WTC11 (cell line): Measurements from ENCODE around the gene PKLR. TPM values are rescaled to one million over a fixed set of nuclear protein-coding genes. Genes with fewer than 3 reads are reported as not detected.

Experiments
- ATAC-seq: fragments of 200-7000 bp; cut with Tn5 transposase; 2 replicates; pipeline ENCODE4 v1.10.0; 2021; ENCODE audit warnings: mild to moderate bottlenecking, moderate library complexity
- CTCF ChIA-PET: fragments of 300-600 bp; sonication (Branson Sonifier 250); formaldehyde crosslinking; loops from one replicate; lab custom pipeline; 2021; ENCODE audit warnings: antibody characterized with exemption; lab: Charles Lee
- POLR2A ChIA-PET: fragments of 350-600 bp; sonication (Branson Sonifier 250); formaldehyde crosslinking; loops from one replicate; lab custom pipeline; 2021; ENCODE audit warnings: antibody characterized with exemption; lab: Charles Lee
- DNase-seq: peaks from one replicate; pipeline ENCODE4 v3.0.0; 2021; ENCODE audit warnings: low spot score
- H3K27ac Mint-ChIP-seq: 2 replicates; pipeline ENCODE4 v1.8.0; 2021; ENCODE audit warnings: mixed read lengths
- H3K27me3 Mint-ChIP-seq: 2 replicates; pipeline ENCODE4 v1.8.0; 2021; ENCODE audit warnings: low read depth, mild to moderate bottlenecking, moderate library complexity, mixed read lengths
- H3K36me3 Mint-ChIP-seq: 2 replicates; pipeline ENCODE4 v1.8.0; 2021; ENCODE audit warnings: mixed read lengths
- H3K4me1 Mint-ChIP-seq: 2 replicates; pipeline ENCODE4 v1.8.0; 2022; ENCODE audit warnings: mixed read lengths
- H3K4me3 Mint-ChIP-seq: 2 replicates; pipeline ENCODE4 v1.8.0; 2021; ENCODE audit warnings: mild to moderate bottlenecking, moderate library complexity, mixed read lengths
- H3K9me3 Mint-ChIP-seq: 2 replicates; pipeline ENCODE4 v1.8.0; 2021; ENCODE audit warnings: mixed read lengths
- AFF4 ChIP-seq: sonication (generic); formaldehyde crosslinking; IDR thresholded peaks from 2 replicates; pipeline ENCODE4 v1.8.1; 2023; ENCODE audit warnings: mild to moderate bottlenecking, missing genetic modification reagents, borderline replicate concordance
- ARID4B ChIP-seq: sonication (generic); formaldehyde crosslinking; IDR thresholded peaks from 2 replicates; pipeline ENCODE4 v1.8.0; 2023; ENCODE audit warnings: missing genetic modification reagents, mild to moderate bottlenecking, borderline replicate concordance
- CDX4 ChIP-seq: fragments of 250-450 bp; sonication (Bioruptor Pico); IDR thresholded peaks from 2 replicates; pipeline ENCODE4 v1.9.0; 2021; ENCODE audit warnings: moderate library complexity, mild to moderate bottlenecking, inconsistent platforms, borderline replicate concordance
- CREB1 ChIP-seq: sonication (generic); formaldehyde crosslinking; IDR thresholded peaks from 2 replicates; pipeline ENCODE4 v1.8.0; 2023; ENCODE audit warnings: mild to moderate bottlenecking, missing genetic modification reagents
- EMX1 ChIP-seq: fragments of 250-450 bp; sonication (Bioruptor Pico); IDR thresholded peaks from 2 replicates; pipeline ENCODE4 v1.8.0; 2021; ENCODE audit warnings: mild to moderate bottlenecking
- ESRRA ChIP-seq: sonication (generic); formaldehyde crosslinking; IDR thresholded peaks from 2 replicates; pipeline ENCODE4 v1.8.1; 2022; ENCODE audit warnings: mild to moderate bottlenecking, missing genetic modification reagents, borderline replicate concordance
- FOXJ3 ChIP-seq: sonication (generic); formaldehyde crosslinking; IDR thresholded peaks from 2 replicates; pipeline ENCODE4 v1.9.0; 2021; ENCODE audit warnings: missing genetic modification reagents, mild to moderate bottlenecking, borderline replicate concordance
- JAZF1 ChIP-seq: fragments of 250-450 bp; sonication (Bioruptor Pico); IDR thresholded peaks from 2 replicates; pipeline ENCODE4 v1.9.0; 2021; ENCODE audit warnings: moderate library complexity, mild to moderate bottlenecking, inconsistent platforms
- MLX ChIP-seq: sonication (generic); formaldehyde crosslinking; IDR thresholded peaks from 2 replicates; pipeline ENCODE4 v1.8.1; 2023; ENCODE audit warnings: mild to moderate bottlenecking, missing genetic modification reagents, moderate library complexity
- NFATC4 ChIP-seq: fragments of 250-450 bp; sonication (Bioruptor Pico); IDR thresholded peaks from 2 replicates; pipeline ENCODE4 v1.9.0; 2021; ENCODE audit warnings: mild to moderate bottlenecking
- NR1H2 ChIP-seq: sonication (generic); formaldehyde crosslinking; IDR thresholded peaks from 2 replicates; pipeline ENCODE4 v1.9.0; 2021; ENCODE audit warnings: mild to moderate bottlenecking, moderate library complexity, missing genetic modification reagents
- NR2C2 ChIP-seq: sonication (generic); formaldehyde crosslinking; IDR thresholded peaks from 2 replicates; pipeline ENCODE4 v1.8.0; 2022; ENCODE audit warnings: mild to moderate bottlenecking, missing genetic modification reagents
- PRRX2 ChIP-seq: fragments of 250-450 bp; sonication (Bioruptor Pico); IDR thresholded peaks from 2 replicates; pipeline ENCODE4 v1.8.0; 2021; ENCODE audit warnings: mild to moderate bottlenecking
- SMAD3 ChIP-seq: sonication (generic); formaldehyde crosslinking; IDR thresholded peaks from 2 replicates; pipeline ENCODE4 v1.8.0; 2022; ENCODE audit warnings: missing genetic modification reagents, mild to moderate bottlenecking, borderline replicate concordance
- SP1 ChIP-seq: sonication (generic); formaldehyde crosslinking; conservative IDR thresholded peaks from 2 replicates; pipeline ENCODE4 v1.8.1; 2022; ENCODE audit warnings: missing genetic modification reagents
- TEAD1 ChIP-seq: sonication (generic); formaldehyde crosslinking; IDR thresholded peaks from 2 replicates; pipeline ENCODE4 v1.8.0; 2022; ENCODE audit warnings: mild to moderate bottlenecking, missing genetic modification reagents
- TEAD4 ChIP-seq: sonication (generic); formaldehyde crosslinking; IDR thresholded peaks from 2 replicates; pipeline ENCODE4 v1.8.0; 2022; ENCODE audit warnings: mild to moderate bottlenecking, missing genetic modification reagents
- TP53 ChIP-seq: sonication (generic); formaldehyde crosslinking; IDR thresholded peaks from 2 replicates; pipeline ENCODE4 v1.8.1; 2023; ENCODE audit warnings: mild to moderate bottlenecking, missing genetic modification reagents
- USF1 ChIP-seq: sonication (generic); formaldehyde crosslinking; IDR thresholded peaks from 2 replicates; pipeline ENCODE4 v1.8.0; 2022; ENCODE audit warnings: mild to moderate bottlenecking, missing genetic modification reagents
- ZBTB43 ChIP-seq: sonication (generic); formaldehyde crosslinking; IDR thresholded peaks from 2 replicates; pipeline ENCODE4 v1.8.1; 2023; ENCODE audit warnings: mild to moderate bottlenecking, missing genetic modification reagents
- ZNF232 ChIP-seq: sonication (generic); formaldehyde crosslinking; IDR thresholded peaks from 2 replicates; pipeline ENCODE4 v1.8.0; 2022; ENCODE audit warnings: mild to moderate bottlenecking, missing genetic modification reagents
- ZNF396 ChIP-seq: fragments of 250-450 bp; sonication (Bioruptor Pico); IDR thresholded peaks from 2 replicates; pipeline ENCODE4 v1.8.0; 2021; ENCODE audit warnings: mild to moderate bottlenecking, moderate library complexity, borderline replicate concordance
- ZNF671 ChIP-seq: fragments of 250-450 bp; sonication (Bioruptor Pico); IDR thresholded peaks from 2 replicates; pipeline ENCODE4 v1.8.0; 2021; ENCODE audit warnings: mild to moderate bottlenecking
- total RNA-seq: library from RNA; stranded (reverse); gene quantifications from 3 replicates; pipeline ENCODE4 v1.2.3, GENCODE V29; 2021

The PKLR gene
- total RNA-seq, 1 experiment from 2014 or later, result 1.5 TPM

GRCh38 chr1:155261852-155262673, 39.2 kb downstream of the PKLR start, which contains the start of gene SCAMP3:
SCAMP3 (minus strand) TSS chr1:155262360; CDS start chr1:155262151, 209 bp downstream.
- peak within 1 kb of the TSS; percentile 97 for H3K27ac Mint-ChIP-seq
- ATAC-seq (peak; percentile 94), DNase-seq (peak; percentile 92)
- no peaks in the 10 kb centered on the region for H3K9me3 Mint-ChIP-seq
- H3K4me1 Mint-ChIP-seq, result peaks cover 14% of the 10 kb centered on the region
- ChIA-PET CTCF (interaction anchor here (0.6 to 6.1 kb wide), 7 partner anchors 11 to 95 kb away, joined by 3 to 130 read pairs (median 4); partner anchors contain the start of genes HCN3 and KRTCAP2), POLR2A (interaction anchor here (0.6 to 1.8 kb wide), 8 partner anchors 11 to 277 kb away, joined by 3 to 11 read pairs (median 4); partner anchors contain the start of genes CLK2, FDPS, HCN3 and KRTCAP2)
- H3K4me3 Mint-ChIP-seq, result peak within 1 kb of the TSS; percentile 96
- no peaks in the 10 kb centered on the region for H3K27me3 Mint-ChIP-seq
- H3K36me3 Mint-ChIP-seq, result peaks cover 61% of the 10 kb centered on the region
- peak; percentile 99 for TF ChIP-seq USF1
- 0 out of 2 replicates have a peak, but pooled peaks have one; percentile 60 for TF ChIP-seq ZNF232 (CRISPR knock-in tag)
- no peak for TF ChIP-seq ZNF396 (CRISPR knock-in tag)
- no peak for TF ChIP-seq JAZF1 (CRISPR knock-in tag)
- TF ChIP-seq FOXJ3 (CRISPR knock-in tag), result no peak
- no peak for TF ChIP-seq NR2C2 (CRISPR knock-in tag)
- peak; percentile 77; the same call in 1 of the 2 replicates for TF ChIP-seq SMAD3 (CRISPR knock-in tag)
- peak; percentile 38; the same call in 1 of the 2 replicates for TF ChIP-seq MLX (CRISPR knock-in tag)
- peak; percentile 82 for TF ChIP-seq SP1 (CRISPR knock-in tag)
- TF ChIP-seq TEAD4, result peak; percentile 37; the same call in 1 of the 2 replicates
- TF ChIP-seq NR1H2 (CRISPR knock-in tag), result no peak
- TF ChIP-seq AFF4 (CRISPR knock-in tag), result peak; percentile 86; the same call in 1 of the 2 replicates
- peak; percentile 97 for TF ChIP-seq NFATC4 (CRISPR knock-in tag)
- peak; percentile 93 for TF ChIP-seq ZNF671 (CRISPR knock-in tag)
- peak; percentile 66; the same call in 1 of the 2 replicates for TF ChIP-seq TP53 (CRISPR knock-in tag)
- peak; percentile 51; the same call in 1 of the 2 replicates for TF ChIP-seq CDX4 (CRISPR knock-in tag)
- TF ChIP-seq EMX1, result peak; percentile 97
- TF ChIP-seq CREB1 (CRISPR knock-in tag), result no peak; the same call in none of the 2 replicates
- TF ChIP-seq ESRRA (CRISPR knock-in tag), result peak; percentile 77; the same call in 1 of the 2 replicates
- peak; percentile 66; the same call in 1 of the 2 replicates for TF ChIP-seq ARID4B (CRISPR knock-in tag)
- 0 out of 2 replicates have a peak, but pooled peaks have one; percentile 29 for TF ChIP-seq ZBTB43 (CRISPR knock-in tag)
- TF ChIP-seq TEAD1 (CRISPR knock-in tag), result peak; percentile 86
- TF ChIP-seq PRRX2 (CRISPR knock-in tag), result peak; percentile 98
